ENCODE data around the gene ZNRF1.
A peak's percentile ranks its signal among the peaks of the same experiment; 100 is the strongest.
"Not testable (repeated sequence)": the region's sequence is repeated elsewhere in the genome, so short reads cannot be mapped to it uniquely, and the experiment has no call there.

Gene ZNRF1

DNA sequence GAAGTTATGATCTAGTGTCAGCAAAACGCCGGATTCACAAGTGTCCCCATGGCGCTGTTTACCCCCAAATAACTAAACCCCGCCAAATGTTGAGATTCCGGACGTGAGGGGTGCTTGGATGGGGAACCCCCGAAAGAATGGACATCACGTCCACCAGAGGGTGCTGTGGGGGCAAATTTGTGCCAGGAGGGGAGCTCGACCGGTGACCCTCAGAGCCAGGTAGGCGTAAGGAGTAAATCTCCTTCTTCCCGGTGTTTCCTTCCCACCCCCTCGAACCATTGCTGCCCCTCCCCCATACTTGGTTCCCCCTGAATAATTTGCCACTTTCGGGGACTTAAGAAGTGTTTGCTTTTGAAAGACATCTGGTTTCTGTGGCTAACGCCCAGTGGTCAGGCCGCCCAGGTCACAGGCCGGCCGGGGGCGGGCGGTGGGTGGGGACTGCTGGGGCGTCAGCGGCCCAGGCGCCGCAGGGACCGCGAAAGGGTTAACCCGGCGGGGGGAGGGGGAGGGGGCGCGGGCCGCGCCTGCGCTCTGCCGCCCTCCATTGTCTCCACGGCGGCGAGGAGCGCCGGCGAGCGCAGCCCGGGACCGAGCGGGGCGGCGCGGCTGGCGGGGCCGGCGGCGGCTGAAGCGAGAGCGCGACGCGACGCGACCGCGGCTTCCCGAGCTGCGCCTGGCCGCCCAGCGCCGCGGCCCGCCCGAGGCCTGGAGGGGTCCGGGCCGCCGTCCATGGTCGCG is at the start of gene ZNRF1:
Gene ZNRF1, plus strand, starts transcription at position 544 of the 738 bp plus-strand sequence. CDS start 648 bp downstream, outside the sequence.
- peak; percentile 85 for DNase-seq (ENCODE audit: low spot score)

DNA sequence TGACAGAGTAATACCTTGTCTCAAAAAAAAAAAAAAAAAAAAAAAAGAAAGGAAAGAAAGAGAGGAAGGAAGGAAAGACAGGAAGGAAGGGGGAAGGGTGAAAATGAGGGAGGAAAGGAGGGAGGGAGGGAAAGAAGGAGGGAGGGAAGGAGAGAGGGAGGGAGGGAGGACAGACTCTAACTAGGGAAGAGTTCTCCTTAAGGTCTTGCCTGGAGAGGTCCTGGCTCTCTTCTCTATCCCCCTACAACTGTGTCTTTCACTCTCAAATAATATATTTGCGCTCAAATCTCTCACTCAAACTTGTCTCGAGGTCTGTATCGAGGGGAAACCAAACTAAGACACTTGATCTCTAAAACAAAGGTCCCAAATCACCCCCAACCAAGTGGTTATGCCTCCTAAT is 49.5 kb upstream of the ZNRF1 start:
- DNase-seq (ENCODE audit: low spot score): no peak

DNA sequence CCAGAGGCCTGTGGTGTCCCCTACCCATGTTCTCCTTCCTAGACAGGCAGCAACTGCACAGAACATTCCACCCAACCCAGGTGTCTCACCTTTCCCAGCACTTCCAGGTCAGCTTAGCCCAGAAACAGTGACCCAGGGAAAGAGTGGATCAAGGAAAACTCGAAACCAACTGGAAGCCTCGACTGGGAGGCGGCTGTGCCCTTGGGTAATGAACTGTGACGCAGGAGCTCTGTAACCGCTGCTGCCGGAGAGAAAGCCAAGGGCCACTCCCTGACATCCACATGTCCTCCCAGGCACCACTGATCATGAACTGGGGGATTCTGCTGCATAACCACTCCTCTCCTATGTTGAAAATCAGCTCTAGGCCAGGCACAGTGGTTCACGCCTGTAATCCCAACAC is 48.3 kb upstream of the ZNRF1 start:
- no peak for DNase-seq (ENCODE audit: low spot score)

DNA sequence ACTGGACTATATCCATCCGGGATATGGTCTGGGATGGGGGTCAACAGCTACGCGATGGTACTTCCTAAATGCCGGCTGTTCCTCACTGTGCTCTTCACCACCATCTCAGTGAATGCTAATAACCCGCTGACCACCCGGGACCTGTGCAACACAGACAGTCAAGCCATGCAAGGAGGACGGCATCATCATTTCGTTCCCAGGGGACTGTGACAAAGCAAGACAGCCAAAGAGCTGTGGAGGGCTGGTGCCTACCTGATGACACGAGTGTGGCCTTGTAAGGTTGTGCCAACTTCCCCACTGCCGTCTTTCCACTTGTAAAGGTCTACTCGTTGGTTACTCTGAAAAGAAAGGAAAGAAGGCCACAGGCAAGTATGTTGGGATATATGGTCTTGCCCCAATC is 47.6 kb upstream of the ZNRF1 start:
- DNase-seq (ENCODE audit: low spot score): no peak

DNA sequence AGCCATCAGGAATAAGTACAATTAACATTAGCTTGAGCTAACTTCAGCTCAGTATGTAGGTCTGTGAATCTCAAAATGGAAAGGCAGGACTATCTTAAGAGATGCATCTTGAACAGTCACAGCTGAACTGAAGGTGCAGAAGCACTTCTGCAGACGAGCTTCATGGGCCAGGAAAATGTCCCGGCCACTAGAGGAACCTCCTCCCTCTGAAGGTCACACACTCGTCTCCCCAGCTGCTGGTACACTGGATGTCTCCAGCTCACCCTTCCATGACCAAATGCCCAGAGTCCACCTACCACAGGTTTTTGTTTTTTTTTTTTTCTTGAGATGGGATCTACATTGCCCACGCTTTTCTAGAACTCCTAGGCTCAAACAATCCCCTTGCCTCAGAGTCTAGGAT is 47.1 kb upstream of the ZNRF1 start:
- no peak for DNase-seq (ENCODE audit: low spot score)

DNA sequence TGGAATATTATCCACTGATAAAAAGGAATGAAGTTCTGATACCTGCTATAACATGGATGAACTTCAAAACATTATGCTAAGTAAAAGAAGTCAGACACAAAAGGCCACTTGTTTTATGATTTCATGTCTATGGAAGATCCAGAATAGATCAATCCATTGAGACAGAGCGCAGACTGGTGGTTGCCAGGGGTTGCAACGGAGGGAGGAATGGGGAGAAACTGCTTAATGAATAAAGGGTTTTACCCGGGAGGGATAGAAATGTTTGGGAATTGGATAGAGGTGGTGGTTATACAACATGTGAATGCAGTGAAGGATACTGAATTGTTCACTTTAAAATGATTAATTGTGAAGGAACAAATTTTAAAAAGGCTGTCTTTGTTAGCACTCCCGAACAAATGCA is 44.1 kb upstream of the ZNRF1 start:
- no peak for DNase-seq (ENCODE audit: low spot score)

DNA sequence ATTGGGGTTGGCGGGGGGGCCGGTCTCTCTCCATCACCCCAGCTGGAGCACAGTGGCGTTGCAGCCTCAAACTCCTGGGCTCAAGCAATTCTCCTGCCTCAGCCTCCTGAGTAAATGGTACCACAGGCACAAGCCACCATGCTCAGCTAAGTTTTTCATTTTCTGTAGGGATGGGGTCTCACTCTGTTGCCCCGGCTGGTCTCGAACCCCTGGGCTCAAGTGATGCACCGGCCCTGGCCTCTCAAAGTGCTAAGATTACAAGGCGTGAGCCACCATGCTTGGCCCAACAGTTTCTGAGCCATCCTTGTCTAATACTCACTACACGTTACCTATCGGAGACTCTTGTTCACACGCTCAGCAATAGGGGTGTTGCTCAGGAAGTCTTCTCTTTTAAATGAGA is 25.5 kb upstream of the ZNRF1 start:
- no peak for DNase-seq (ENCODE audit: low spot score)

DNA sequence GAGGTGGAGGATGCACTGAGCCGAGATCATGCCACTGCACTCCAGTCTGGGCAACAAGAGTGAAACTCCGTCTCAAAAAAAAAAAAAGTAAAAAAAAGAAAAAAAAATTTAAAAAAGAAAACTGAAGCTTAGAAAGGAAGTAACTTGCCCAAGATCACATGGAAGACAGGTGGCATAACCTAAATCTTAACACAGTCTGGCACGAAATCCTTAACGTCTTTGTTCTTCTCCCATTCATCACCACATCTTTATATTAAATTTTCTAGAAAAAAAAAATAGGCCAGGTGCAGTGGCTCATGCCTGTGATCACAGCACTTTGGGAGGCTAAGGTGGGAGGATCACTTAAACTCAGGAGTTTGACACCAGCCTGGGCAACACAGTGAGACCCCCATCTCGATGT is 23.2 kb upstream of the ZNRF1 start:
- DNase-seq (ENCODE audit: low spot score): no peak

DNA sequence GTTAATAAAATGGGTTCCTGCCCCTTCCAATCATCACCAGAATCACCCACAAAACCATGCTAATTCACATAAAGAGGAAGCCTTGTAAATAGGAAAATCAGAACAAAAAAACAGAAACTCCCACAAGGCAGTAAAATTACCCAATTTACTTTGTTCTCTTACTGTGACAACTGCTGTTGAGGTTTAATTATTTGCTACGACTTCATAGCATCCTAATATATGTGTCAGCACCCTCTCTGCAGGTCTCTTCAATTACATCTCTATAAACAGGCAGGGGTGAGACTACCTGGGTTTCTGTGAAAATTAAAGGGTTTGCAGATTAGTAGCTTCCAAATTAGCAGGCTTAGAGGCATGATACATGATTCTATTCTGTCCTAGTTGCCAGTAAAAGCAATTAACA is 16.6 kb upstream of the ZNRF1 start:
- no peak for DNase-seq (ENCODE audit: low spot score)

DNA sequence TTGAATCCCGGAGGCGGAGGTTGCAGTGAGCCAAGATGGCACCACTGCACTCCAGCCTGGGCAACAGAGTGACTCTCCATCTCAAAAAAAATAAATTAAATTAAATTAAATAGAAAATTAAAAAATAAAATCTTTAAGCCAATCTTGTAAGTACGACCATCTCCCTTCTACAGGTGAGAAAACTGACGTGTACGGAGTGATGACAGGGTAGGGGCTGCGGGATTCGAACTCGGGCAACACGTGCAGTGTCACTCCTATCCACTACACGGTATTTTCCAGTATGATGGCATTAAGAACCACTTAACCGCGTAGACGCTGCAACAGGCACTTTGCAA is 14.7 kb upstream of the ZNRF1 start:
- no peak for DNase-seq (ENCODE audit: low spot score)

DNA sequence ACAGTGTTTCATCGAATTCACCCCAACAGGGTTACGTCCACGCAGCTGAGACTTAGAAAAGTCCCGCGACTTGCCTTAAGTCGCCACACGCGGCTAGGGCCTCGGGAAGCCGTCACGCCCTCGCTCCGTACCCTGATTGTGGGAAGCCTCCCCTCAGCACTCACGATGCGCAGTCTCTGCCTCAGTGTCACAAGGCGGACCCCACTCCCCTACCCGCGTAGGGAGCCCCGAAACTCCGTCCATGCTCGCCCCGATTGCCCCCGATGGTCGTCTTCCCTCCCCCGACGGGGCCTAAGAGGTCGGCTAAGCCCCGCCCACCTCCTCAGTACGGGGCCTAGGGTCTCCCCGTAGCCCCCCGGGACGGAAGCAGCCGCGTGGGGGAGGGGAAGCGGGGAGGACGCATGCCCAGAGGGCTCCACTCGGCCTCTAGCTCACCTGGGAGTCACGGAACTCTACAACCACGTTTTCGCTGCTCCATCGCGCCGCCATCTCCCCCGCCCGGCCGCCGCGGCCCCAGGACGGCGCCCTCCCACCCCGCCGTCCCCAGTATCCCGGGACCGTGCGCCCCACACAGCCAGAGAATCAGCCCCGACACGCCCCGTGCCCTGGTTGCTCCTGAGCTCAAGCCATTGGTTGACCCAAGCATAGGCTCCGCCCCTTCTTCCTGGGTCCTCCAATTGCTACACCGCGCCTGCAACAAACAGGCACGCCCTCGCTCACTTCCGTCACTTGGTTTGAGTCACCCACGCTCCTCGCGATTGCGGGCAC is 14.1 kb upstream of the ZNRF1 start, which contains the start of gene WDR59:
Gene WDR59, minus strand, starts transcription at position 595 of the 768 bp plus-strand sequence. Its CDS starts 106 bp downstream, at position 489.
- peak; percentile 100 for DNase-seq (ENCODE audit: low spot score)

DNA sequence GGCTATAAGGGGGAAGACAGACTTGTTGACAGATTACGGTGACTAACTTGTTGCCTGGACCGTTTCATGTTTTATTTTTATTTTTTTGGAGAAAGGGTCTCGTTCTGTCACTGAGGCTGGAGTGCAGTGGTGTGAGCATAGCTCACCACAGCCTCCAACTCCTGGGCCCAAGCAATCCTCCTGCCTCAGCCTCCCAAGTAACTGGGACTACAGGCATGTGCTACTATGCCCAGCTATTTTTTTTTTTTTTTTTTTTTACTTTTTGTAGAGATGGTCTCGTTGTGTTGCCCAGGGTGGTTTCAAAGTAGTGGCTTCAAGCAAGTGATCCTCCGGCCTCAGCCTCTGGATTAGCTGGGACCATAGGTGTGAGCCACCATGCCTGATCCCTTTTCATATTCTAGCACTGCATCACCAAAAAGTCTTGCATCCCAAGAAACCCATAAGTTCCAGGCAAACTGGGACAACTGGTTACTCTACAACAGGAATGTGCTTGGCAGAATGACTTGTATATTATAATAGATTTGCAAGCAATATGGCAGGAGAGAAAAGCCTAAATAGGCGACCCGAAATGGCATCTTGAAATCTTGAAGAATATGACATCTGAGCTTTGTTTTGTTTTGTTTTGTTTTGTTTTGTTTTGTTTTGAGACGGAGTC is 11.7 kb upstream of the ZNRF1 start:
- DNase-seq (ENCODE audit: low spot score): no peak

DNA sequence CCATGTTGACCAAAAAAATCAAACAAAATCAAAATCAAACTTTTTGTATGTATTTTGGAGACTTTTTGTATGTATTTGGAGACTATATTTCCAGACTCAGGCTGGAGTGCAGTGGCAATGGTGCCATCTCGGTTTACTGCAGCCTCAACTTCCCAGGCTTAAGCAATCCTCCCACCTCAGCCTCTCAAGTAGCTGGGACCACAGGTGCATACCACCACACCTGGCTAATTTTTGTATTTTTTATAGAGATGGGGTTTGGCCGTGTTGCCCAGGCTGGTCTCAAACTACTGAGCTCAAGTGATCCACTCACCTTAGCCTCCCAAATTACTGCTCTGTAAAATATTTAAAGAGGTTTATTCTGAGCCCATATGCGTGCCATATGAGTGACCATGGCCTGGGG is 9.0 kb upstream of the ZNRF1 start:
- DNase-seq (ENCODE audit: low spot score): not testable (repeated sequence)

DNA sequence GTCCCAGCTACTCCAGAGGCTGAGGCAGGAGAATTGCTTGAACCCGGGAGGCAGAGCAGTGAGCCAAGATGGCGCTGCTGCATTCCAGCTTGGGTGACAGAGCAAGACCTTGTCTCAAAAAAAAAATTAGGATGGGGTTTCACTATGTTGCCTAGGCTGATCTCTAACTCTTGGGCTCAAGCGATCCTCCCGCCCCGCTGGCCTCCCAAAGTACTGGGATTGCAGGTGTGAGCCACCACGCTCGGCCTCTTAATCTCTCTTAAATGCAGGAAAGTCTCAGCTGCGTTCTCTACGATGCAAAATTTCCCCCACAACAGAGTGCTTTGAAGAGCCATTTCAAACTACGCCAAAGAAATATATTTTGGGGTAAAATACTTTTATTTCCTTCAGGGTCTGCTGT is 8.0 kb upstream of the ZNRF1 start:
- no peak for DNase-seq (ENCODE audit: low spot score)

DNA sequence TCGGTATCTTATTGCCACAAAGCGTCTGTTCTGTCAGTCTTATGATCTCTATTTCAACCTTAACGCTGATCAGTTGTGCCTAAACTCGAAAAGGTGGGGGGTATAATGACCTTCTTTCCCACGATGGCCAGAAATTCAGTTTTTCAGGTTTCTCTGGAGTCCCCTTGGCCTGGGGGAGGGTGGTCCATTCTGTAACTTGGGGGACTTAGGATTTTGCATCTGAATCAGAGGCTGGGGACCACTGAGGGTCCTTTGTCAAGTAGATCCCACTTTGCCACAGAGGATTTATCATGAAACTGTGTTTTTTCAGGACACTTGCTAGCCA is 7.6 kb upstream of the ZNRF1 start:
- no peak for DNase-seq (ENCODE audit: low spot score)

DNA sequence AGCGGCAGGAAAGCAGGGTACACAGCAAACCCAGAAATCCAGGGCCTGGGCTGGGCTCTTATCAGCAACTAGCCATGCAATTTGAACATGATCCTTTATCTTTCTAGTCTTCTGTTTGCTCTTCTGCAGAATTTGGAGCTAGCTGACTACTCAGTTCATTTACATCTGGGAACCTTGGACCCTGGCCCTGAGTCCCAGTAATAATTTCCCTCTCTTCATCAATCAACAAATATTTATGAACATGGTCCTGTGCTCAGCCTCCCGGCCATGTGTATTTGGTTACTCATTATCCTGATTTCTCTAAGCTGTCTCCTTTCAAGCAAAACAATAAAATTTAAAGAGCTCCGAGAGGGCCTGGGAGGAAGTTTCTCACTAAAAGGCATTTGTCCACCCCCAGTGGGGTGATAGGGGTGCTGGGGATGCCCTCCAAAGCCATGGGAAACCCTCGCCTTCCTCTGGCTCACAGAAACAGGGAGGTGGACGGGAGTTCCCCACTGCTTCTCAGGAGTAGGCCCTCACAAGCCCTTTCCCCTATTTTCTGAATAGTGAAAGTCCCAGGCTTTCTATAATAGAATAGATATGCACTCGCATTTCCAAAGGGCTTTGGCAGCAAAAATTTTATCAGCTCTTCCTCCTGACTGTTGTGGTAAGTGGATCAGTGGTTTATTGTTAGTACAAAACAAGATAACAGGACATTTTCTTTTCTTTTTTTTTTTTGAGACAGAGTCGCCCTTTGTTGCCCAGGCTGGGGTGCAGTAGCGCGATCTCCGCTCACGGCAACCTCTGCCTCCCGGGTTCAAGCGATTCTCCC is 7.0 kb upstream of the ZNRF1 start:
- no peak for DNase-seq (ENCODE audit: low spot score)

DNA sequence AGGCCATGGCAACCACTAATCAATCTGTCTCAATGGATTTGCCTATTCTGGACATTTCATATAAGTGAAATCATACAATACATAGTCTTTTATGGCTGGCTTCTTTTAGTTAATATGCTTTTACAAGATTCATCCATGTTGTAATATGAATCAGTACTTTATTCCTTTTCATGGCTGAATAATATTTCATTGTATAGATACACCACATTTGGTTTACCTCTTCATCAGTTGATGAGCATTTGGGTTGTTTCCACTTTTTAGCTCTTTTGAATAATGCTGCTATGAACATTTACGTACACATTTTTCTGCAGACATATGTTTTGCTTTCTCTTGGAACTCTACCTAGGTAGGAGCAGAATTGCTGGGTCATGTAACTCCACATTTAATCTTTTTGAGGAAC is 2.8 kb upstream of the ZNRF1 start:
- DNase-seq (ENCODE audit: low spot score): no peak

DNA sequence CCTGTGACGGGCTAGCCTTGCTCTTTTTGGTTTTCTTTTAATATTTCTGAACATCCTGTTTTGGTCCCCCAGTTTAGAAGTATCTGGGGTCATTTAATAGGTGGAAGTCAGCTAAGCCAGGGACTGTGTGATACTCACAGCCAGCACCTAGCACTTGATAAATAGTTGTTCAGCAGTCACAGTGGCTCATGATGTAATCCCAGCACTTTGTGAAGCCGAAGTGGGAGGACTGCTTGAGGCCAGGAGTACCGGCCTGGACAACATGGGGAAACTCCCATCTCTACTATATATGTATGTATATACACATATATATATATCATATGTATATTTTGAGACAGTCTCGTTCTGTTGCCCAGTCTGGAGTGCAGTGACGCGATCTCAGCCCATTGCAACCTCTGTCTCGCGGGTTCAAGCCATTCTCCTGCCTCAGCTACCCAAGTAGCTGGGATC is 1.8 kb upstream of the ZNRF1 start:
- DNase-seq (ENCODE audit: low spot score): no peak

DNA sequence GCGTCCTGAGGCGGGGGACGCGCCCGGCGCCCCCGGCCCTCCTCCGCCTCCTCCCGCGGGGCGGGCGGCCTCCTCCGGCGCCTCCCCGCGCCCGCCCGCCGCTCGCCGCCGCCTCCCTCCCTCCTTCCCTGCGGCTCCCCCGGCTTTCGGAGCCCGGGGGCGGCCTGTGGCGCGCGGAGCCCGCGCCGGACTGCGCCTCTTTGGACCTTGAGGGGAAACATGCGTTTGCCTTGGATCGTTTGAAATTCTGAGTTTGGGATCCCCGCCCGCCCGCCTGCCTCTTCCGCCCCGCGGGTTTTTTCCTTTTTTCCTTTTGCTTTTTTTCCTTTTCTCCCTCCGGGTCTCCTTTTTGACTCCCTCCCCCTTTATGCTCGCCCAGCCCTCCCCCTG is 390 bp downstream of the ZNRF1 start:
- peak; percentile 24 for DNase-seq (ENCODE audit: low spot score)

DNA sequence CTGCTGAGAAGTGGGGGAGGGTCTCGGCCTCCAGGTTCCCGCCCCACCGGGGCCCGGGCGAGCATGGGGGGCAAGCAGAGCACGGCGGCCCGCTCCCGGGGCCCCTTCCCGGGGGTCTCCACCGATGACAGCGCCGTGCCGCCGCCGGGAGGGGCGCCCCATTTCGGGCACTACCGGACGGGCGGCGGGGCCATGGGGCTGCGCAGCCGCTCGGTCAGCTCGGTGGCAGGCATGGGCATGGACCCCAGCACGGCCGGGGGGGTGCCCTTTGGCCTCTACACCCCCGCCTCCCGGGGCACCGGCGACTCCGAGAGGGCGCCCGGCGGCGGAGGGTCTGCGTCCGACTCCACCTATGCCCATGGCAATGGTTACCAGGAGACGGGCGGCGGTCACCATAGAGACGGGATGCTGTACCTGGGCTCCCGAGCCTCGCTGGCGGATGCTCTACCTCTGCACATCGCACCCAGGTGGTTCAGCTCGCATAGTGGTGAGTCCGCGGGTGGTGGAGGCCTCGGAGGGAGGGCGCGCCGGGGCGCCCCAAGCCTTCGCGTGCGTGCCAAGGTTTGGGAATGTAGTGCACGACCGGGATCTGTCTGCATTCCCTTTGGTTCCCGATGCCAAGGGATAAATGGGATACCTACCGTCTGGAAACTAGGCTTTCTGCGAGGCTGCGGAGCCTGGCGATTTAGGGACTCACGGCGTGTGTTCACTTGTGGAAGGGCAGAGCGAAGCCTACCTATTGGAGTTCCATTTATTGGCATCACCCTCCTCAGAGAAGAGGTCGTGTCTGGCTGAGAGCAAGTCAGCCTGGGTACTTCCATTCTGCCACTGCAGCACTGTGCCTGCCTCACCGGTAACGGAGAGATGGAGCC is 1.0 kb downstream of the ZNRF1 start:
- peak; percentile 24 for DNase-seq (ENCODE audit: low spot score)

DNA sequence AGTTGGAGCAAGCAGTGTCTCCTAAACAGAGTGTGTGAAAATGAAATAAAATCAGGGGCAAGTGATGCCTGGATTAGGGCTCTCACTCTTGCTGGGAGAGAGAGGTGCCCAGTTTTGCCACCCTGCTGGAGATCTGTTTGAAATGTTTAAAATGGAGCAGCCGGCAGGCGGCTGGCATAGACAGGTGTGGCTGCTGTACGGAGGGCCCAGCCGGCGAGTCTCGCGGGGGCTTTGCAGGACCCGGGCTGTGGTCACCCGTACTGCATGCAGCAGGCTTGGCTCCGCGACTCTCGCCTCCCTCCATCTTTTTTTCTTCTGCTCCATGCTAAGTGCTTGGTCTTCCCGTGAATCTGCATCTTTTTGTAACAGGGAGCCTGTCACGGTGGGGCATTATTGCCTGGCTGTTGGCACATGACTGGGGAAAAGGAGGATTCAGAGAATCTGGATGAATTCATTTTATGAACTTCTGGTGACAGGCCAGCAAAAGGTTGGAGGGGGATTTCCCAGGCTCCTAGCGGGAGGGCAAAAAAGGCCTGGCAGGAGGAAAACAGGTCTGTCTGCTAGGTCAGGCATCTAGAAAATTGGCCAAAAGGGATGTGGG is 1.8 kb downstream of the ZNRF1 start:
- peak; percentile 29 for DNase-seq (ENCODE audit: low spot score)
